Skeletal muscle satellite cell (primary cell): ENCODE data around the gene PRKD2.

Source experiments
- H3K27me3 ChIP-seq: 2 replicates; pipeline ENCODE4 v1.7.0; 2013; ENCODE audit warnings: low read length; ENCODE audit not compliant: control insufficient read depth, insufficient read depth
- H3K36me3 ChIP-seq: 2 replicates; pipeline ENCODE4 v1.7.0; 2013; ENCODE audit warnings: mild to moderate bottlenecking, control low read depth, low read length; ENCODE audit not compliant: insufficient read depth
- H3K4me1 ChIP-seq: 2 replicates; pipeline ENCODE4 v1.7.0; 2013; ENCODE audit warnings: low read length; ENCODE audit not compliant: control insufficient read depth, insufficient read depth
- H3K4me2 ChIP-seq: 2 replicates; pipeline ENCODE4 v1.7.0; 2013; ENCODE audit warnings: mild to moderate bottlenecking, low read length
- H3K4me3 ChIP-seq: 2 replicates; pipeline ENCODE4 v1.7.0; 2013; ENCODE audit warnings: low read length
- H3K9ac ChIP-seq: 2 replicates; pipeline ENCODE4 v1.7.0; 2013; ENCODE audit warnings: mild to moderate bottlenecking, low read depth, low read length, moderate library complexity
- H3K9me3 ChIP-seq: replicated peaks from 2 replicates; pipeline ENCODE4 v1.7.0; 2013; ENCODE audit warnings: mild to moderate bottlenecking, control low read depth, low read length

The PRKD2 gene

DNA sequence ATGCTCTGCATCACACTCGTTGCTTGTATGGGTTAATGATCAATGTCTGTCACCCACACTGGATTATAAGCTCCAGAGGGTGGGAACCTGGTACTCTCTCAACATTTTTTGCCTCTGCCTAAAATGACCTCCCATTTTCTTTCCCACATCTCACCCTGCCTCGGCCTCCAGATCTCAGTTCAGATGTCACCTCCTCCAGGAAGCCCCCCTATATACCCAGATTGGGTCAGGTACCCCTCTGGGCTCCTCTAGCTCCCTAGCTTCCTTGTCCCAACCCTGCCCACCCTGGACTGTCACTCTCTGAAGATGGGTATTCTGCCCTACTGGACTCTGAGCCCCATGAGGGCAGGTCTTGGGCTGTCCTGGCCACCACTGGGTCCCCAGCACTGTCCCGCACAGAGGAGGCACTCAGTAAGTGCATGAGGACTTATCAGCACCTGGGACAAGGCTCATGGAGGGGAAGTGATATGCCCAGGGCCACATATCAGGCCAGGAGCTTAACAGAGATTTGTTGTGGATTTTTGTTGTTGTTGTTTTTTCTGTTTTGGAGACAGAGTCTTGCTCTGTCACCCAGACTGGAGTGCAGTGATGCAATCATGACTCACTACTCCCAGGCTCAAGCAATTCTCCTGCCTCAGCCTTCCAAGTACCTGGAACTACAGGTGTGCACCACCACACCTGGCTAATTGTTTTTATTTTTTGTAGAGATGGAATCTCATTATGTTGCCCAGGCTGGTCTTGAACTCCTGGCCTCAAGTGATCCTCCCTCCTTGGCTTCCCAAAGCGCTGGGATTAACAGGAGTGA is 23.8 kb downstream of the PRKD2 start:
- no peaks in the 10 kb centered on the region for H3K27me3 ChIP-seq

DNA sequence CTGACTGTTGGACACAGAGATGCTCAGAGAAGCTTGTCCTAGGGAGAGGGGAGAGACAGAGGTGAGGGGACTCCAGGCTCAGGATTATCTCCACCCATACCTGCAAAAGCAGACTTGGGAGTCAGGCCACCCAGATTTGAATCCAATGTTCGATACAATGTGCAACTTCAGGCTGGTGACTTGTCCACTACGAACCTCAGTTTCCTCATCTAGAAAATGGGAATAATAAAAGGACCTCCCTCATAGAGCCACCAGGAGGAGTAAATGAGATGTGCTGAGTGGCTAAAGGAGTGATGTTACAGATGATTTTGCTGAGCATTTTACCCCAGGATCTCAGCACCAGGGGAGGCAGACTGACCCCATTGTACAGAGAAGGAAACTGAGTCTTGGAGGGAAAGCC is 25.0 kb downstream of the PRKD2 start:
- no peaks in the 10 kb centered on the region for H3K9me3 ChIP-seq
- no peak overlapping the region for H3K4me3 ChIP-seq
- peaks cover 77% of the 10 kb centered on the region for H3K36me3 ChIP-seq
- H3K4me2 ChIP-seq: no peak overlapping the region
- H3K4me1 ChIP-seq: no peaks in the 10 kb centered on the region
- H3K27me3 ChIP-seq: no peaks in the 10 kb centered on the region
- H3K9ac ChIP-seq: no peak overlapping the region

More for the DNA sequence above, 23.8 kb downstream of the PRKD2 start:
- H3K4me2 ChIP-seq: no peak overlapping the region
- no peaks in the 10 kb centered on the region for H3K9me3 ChIP-seq
- H3K9ac ChIP-seq: no peak overlapping the region
- H3K4me3 ChIP-seq: no peak overlapping the region
- H3K36me3 ChIP-seq: peaks cover 69% of the 10 kb centered on the region
- H3K4me1 ChIP-seq: peaks cover 4% of the 10 kb centered on the region

GRCh38 chr19:46691104-46691503 is 25.8 kb downstream of the PRKD2 start:
- no peak overlapping the region for H3K9ac ChIP-seq
- H3K36me3 ChIP-seq: peaks cover 73% of the 10 kb centered on the region
- H3K4me3 ChIP-seq: no peak overlapping the region
- no peaks in the 10 kb centered on the region for H3K9me3 ChIP-seq
- H3K4me2 ChIP-seq: no peak overlapping the region
- H3K27me3 ChIP-seq: no peaks in the 10 kb centered on the region
- no peaks in the 10 kb centered on the region for H3K4me1 ChIP-seq

DNA sequence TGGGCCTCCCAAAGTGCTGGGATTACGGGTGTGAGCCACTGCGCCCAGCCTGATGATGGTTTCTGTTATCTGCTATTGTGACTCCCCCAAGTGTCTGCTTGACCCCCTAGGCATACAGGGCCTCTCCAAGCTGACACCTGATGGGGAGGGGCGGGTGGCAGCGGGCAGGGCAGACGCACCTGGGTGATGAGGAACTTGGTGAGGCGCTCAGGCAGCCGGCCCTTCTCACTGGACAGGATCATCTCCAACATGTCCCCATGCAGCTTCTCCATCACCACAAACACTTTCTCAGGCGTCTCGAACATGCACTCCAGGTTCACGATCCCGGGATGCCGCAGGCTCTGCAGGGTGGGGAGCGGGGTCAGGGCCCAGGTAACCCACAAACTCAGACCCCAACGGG is 27.6 kb downstream of the PRKD2 start:
- H3K4me1 ChIP-seq: no peaks in the 10 kb centered on the region
- no peaks in the 10 kb centered on the region for H3K27me3 ChIP-seq
- H3K9ac ChIP-seq: no peak overlapping the region
- no peak overlapping the region for H3K4me3 ChIP-seq
- no peaks in the 10 kb centered on the region for H3K9me3 ChIP-seq
- H3K36me3 ChIP-seq: peaks cover 75% of the 10 kb centered on the region
- no peak overlapping the region for H3K4me2 ChIP-seq

DNA sequence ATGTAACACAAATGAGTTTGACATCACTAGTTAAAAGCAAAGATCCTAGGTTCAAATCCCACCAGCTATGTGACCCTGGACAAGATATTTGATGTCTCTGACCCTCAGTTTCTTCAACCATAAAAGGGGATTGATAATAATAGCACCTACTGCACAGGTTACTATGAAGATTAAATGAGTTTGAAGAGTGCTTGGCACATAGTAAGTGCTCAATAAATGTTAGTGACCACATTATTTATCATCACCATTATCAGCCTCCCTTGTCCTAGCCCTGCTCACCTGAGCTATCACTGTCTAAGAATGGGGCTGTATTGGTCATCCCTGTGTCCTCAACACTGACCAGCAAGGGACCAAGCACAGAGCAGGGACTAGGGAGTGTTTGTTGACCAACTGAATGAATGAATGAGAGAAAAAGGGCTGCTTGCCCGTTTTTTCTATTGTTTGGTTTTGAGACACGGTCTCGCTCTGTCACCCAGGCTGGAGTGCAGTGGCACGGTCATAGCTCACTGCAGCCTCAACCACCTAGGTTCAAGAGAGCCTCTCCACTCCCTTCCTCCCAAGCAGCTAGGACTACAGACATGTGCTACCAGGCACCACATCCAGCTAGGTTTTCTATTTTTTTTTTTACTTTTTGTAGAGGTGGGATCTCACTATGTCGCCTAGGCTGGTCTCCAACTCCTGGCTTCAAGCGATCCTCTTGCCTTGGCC is 29.3 kb downstream of the PRKD2 start:
- no peaks in the 10 kb centered on the region for H3K27me3 ChIP-seq
- H3K36me3 ChIP-seq: peaks cover 63% of the 10 kb centered on the region
- H3K4me2 ChIP-seq: no peak overlapping the region
- no peaks in the 10 kb centered on the region for H3K9me3 ChIP-seq
- no peaks in the 10 kb centered on the region for H3K4me1 ChIP-seq
- no peak overlapping the region for H3K4me3 ChIP-seq
- H3K9ac ChIP-seq: no peak overlapping the region

DNA sequence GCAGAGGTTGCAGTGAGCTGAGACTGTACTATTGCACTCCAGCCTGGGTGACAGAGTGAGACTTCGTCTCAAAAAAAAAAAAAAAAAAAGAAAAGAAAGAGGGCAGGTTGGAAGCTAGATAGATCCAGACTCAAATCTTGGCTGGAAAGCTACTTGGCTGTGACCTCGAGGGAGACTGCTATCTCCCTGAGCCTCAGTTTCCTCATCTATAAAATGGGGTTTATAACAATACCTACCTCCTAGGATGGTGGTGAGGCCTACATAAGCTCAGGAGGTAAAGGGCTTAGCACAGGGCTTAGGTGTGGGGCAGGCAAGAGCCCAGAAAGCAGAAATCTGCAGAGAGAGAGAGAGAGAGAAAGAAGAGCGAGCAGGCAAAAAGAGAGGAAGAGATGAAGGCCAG is 31.7 kb downstream of the PRKD2 start:
- H3K4me3 ChIP-seq: no peak overlapping the region
- no peaks in the 10 kb centered on the region for H3K4me1 ChIP-seq
- no peaks in the 10 kb centered on the region for H3K9me3 ChIP-seq
- H3K36me3 ChIP-seq: peaks cover 42% of the 10 kb centered on the region
- H3K4me2 ChIP-seq: no peak overlapping the region
- no peak overlapping the region for H3K9ac ChIP-seq
- no peaks in the 10 kb centered on the region for H3K27me3 ChIP-seq

DNA sequence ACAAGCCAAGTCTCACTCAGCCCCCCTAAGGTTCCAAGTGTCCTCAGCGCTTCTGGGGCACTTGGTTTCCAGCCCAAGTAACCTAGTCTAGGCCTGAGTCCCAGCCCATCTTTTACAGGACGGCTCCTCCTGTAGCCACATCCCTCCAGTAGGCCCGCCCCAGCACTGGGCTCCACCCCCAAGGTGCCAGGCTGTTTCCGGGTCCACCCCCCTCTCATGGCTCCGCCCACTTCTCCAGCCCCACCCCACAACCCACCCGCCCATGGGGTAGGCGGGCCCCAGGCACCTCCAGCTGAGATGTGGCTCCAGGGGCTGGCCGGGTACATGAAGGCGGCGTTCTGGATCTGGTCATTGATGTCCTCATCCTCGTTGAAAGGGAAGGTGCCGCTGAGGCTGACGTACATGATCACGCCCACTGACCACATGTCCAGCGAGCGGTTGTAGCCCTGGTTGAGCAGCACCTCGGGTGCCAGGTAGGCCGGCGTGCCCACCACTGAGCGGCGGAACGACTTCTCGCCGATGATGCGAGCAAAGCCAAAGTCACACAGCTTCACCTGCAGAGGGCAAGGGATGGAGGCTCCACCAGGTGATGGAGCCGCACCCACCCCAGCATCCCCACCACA is 38.7 kb downstream of the PRKD2 start:
- Histone ChIP-seq H3K9me3 (no peaks in the 10 kb centered on the region), H3K36me3 (peaks cover 41% of the 10 kb centered on the region), H3K27me3 (no peaks in the 10 kb centered on the region), H3K4me1 (no peaks in the 10 kb centered on the region), H3K4me3 (no peak overlapping the region), H3K9ac (no peak overlapping the region), H3K4me2 (no peak overlapping the region)

- no peak overlapping the region for H3K4me3 ChIP-seq
- no peaks in the 10 kb centered on the region for H3K27me3 ChIP-seq
- peaks cover 2% of the 10 kb centered on the region for H3K4me1 ChIP-seq
- H3K36me3 ChIP-seq: peaks cover 36% of the 10 kb centered on the region
- no peaks in the 10 kb centered on the region for H3K9me3 ChIP-seq
- no peak overlapping the region for H3K4me2 ChIP-seq
- H3K9ac ChIP-seq: no peak overlapping the region
These were observed 42.3 kb downstream of the PRKD2 start for GRCh38 chr19:46674416-46675178.

DNA sequence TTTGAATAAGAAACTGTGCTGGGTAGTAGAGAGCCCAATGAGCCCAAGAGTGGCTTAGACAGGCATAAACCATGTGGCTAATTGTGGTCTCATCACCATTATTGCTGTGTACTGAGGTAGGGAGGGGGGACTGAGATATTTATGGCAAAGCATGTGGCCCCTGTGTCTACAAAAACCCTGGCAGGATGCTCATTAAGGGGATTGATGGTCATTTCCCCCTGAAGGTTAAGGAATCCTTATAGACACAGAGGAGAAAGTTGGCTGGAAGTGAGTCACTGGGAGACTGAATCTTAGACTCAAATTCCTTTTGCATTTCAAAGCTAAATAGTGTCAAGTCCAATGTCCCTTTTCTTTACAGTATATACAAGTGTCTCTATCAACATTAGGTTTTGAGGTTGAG is 46.1 kb downstream of the PRKD2 start:
- Histone ChIP-seq H3K9me3 (no peaks in the 10 kb centered on the region), H3K4me3 (no peak overlapping the region), H3K27me3 (no peaks in the 10 kb centered on the region), H3K36me3 (peaks cover 13% of the 10 kb centered on the region), H3K9ac (no peak overlapping the region), H3K4me2 (no peak overlapping the region), H3K4me1 (peaks cover 2% of the 10 kb centered on the region)

GRCh38 chr19:46668662-46669061 is 48.3 kb downstream of the PRKD2 start:
- H3K36me3 ChIP-seq: no peaks in the 10 kb centered on the region
- H3K4me1 ChIP-seq: peaks cover 2% of the 10 kb centered on the region
- H3K9ac ChIP-seq: no peak overlapping the region
- no peak overlapping the region for H3K4me3 ChIP-seq
- H3K9me3 ChIP-seq: no peaks in the 10 kb centered on the region
- peaks cover 7% of the 10 kb centered on the region for H3K27me3 ChIP-seq
- H3K4me2 ChIP-seq: no peak overlapping the region

DNA sequence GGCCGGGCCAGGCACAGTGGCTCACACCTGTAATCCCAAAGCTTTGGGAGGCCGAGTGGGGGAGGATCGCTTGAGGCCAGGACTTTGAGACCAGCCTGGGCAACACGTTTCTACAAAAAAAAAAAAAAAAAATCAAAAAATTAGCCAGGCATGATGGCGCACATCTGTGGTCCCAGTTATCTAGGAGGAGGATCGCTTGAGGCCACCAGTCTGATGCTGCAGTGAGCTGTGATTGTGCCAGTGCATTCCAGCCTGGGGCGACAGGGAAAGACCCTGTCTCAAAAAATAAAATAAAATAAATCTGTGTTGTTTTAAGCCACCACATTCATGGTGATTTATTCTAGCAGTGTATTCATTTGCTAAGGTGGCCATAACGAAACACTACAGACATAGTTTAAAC is 51.8 kb downstream of the PRKD2 start:
- no peak overlapping the region for H3K4me2 ChIP-seq
- H3K36me3 ChIP-seq: no peaks in the 10 kb centered on the region
- no peak overlapping the region for H3K4me3 ChIP-seq
- no peak overlapping the region for H3K9ac ChIP-seq
- H3K4me1 ChIP-seq: peaks cover 12% of the 10 kb centered on the region
- peaks cover 14% of the 10 kb centered on the region for H3K27me3 ChIP-seq
- H3K9me3 ChIP-seq: no peaks in the 10 kb centered on the region
